ENCODE data around the gene RBMS1.
"Not testable (repeated sequence)": the region's sequence is repeated elsewhere in the genome, so short reads cannot be mapped to it uniquely, and the experiment has no call there.

The RBMS1 gene

DNA sequence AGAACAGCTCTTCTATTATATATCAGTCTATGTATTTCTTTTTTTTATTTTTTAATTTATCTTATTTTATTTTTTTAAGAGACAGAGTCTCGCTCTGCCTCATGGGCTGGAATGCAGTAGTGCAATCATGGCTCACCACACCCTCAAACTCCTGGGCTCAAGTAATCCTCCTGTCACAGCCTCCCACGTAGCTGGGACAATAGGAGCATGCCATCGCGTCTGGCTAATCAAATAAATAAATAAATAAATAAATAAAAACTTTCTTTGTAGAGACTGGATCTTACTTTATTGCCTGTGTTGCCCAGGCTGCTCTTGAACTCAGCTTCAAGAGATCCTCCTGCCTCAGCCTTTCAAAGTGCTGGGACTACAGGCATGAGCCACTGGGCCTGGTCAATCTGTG, 117.0 kb downstream of the RBMS1 start:
- no peak for DNase-seq

DNA sequence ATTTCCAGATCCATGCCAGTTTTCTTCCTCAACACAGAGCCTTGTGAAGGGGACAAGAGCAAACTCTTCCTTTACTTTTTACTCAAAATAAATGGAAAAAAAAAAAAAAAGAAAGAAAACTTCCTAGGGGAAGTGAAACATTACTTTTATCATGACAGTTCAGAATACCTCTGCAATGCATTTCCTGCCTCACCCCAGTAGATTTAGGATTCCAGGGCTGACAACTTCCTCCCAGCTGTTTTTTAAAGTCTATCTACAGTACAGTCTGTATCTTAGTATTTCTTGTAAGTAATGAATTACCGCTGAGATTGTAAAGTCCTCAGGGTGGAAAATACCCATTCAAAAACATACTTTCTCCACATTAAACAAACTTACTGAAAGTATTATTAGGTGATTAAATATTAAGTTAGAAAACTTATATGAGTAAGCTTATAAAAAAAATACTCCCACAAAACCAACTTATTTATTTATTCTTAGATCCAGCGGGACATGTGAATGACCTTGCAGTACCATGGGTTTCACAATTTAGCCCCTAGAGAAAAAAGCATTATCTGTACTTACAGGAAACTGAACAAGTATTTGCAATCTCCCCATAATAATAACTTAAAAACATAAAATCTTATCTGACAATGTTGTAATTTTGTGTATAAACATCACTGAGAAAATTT, 117.7 kb downstream of the RBMS1 start:
- no peak for DNase-seq

DNA sequence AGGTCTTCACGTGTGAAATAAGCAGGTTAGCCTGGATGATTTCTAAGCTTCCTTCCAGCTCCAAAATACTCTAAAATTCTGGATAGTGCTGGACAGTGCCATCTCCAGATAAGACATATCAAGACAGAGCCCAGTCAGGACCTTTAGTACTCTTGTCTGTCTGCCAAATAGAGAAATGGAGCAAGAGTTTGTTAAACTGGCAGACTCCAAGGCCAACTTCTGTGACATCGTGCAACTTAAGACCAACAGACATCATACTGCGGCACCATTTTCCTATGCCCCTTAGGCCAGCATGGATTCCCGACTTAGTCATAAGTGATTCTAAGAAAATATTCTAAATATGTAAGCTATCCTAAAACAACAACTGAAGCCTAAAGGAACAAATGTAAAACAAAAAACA, 118.6 kb downstream of the RBMS1 start:
- DNase-seq = no peak

DNA sequence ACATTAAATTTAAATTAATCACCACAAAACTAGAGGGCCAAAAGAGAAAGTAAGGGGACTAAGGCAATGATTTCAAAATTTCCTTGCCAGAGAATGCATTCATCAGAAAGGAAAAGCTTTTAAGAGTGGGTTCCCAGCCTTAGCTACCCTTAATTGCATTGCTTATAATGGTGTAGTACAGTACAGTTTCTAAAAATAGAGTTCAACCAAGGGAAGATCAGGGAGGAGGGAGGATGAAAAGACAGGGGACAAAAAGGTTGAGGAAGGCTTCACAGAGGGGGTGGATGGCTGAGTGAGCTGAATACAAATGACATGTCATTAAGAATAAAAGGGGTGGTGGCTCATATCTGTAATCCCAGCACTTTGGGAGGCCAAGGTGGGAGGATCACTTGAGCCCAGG, 119.9 kb downstream of the RBMS1 start:
- no peak for DNase-seq

DNA sequence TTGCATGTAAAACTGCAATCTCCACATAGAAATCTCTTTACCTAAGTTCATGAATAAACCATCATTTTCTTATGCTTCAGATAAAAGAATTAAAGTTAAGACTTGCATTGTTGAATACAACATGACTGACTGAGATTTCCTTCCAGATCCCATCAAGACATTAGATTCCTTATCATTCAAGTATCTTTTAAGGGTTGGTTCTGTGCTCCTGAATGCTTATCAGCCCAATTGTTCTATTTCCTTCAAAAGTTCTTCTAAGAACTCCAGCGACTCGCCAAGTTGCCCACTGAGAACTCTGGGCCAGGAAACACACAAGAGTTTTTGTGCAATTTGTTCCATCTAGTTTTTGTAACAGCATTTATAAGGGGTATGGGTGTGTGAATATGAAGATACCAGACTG, 120.3 kb downstream of the RBMS1 start:
- no peak for DNase-seq

DNA sequence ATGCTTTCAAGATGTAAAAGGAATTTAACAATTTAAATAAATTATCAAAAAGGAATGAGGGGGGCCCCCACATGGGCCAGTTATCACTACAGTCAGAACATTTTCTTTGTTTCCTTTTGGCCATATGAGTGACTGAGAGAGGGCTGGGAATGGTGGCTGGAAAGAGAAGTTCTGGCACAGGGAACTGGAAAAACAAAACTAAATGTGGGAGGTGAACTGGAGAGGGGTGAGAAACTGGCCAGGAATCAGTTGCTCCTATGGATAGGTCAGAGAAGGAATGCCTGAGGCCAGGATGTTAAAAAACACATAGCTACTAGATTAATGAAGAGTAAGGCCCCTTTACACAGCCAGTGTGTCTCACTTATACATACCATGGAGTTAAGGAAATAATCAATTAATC, 121.0 kb downstream of the RBMS1 start:
- DNase-seq = no peak

DNA sequence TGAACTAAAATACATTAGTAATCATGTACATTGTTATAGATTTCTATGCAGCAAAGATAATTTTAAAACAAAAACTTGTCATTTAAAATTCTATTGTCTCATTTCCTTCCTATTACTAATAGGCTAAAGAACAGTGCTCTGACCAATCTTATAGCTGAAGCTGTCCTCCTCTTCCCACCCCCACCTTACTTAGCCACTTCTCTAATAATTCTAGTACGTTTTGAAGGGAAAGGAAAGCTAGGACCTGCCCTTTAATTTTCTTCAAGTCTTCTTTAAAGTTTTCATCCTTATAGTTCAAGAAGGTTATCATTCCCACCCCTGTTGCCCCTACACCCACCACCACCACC, 121.6 kb downstream of the RBMS1 start:
- no peak for DNase-seq

DNA sequence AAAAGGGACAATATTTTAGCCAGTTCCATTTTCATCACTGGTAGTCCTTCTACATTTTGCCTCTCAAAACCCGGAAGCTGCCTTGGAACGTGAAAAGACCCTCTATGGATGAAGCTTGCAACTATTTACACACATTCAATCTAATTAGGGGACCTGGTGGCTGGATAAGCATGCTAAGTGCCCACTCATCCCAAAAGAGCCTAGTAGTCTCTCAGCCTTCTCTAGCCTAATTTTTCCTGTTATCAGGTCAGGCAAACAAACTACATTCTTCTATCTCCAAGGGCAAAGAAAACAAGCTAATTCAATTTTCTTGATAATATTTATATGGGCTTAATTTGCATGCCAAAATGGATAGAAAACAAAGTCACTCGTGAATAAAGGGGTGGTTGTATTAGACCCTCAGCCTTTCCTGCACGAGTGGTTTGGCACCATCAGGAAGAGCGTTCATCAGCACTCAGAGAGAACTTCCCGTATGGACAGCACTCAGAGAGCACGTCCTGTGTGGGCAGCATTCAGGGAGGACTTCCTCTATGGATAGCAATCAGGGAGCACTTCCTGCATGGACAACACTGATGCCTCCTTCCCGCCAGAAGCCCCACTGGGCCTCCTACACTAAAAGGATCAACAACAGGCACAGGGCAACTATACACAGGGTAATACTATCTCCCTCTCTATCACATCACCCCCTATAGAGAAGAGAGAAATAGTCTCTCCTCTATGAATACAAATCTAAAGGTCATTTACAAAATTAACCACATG, 122.2 kb downstream of the RBMS1 start:
- DNase-seq = peak; percentile 70

DNA sequence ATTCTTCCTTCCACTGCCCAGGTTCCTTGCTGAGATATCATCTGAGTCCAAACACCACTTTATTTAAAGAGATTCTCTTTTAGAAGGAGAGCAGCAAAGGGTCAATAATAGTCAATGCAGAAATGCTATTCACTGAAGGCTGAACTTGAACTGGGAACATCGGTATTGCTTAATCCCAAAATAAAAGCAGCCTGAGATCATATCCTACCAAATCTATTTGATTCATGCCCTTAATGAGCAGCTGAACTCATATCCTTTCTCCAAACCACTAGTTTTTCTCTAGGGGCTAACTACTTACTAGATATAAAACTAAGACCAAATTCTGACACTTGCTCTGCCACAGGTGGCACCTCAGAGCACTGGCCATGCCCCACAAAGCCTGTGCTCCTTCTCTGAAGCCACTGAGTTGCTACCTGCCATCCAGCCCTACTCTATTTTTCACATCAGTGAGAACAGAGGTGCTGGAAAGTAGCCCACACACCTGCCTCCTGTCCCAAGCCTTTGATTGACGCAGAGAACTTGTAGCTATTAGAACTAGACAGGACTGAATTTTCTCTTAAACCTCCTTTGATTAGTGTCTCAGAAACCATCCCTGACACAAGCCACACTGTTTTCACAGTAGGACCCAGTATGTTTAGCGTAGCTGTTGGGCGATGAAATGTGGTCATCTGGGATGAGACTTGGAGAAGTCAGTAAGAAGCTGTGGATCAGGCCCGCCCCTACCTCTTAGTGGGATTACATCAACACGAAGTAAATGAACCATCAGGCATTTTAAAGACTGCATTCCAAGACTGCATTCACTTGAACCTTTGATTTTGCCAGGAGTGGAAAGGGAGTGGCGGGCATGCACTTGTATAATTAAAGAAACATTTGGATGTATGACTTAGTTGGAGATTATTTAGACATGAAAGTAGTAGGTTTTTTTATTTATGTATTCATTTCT, 124.3 kb downstream of the RBMS1 start:
- no peak for DNase-seq

DNA sequence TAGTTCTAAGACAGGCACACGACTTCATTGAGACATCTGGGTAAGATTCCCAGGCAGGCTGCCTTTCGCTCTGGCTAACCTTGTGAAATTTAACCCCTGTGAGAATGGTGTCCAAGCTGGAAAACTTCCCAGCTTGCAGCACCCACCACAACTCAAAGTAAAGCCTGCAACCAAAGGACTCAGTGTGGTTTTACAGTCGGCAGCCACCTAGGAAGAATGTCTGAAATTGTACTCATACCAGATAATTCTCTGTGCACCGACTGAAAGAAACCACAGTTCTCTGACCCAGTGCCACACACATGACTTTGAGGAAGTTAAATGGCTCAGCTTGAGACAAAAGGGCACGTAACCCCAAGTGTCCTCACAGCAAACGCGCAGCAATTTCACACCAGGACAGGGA, 125.7 kb downstream of the RBMS1 start:
- no peak for DNase-seq

DNA sequence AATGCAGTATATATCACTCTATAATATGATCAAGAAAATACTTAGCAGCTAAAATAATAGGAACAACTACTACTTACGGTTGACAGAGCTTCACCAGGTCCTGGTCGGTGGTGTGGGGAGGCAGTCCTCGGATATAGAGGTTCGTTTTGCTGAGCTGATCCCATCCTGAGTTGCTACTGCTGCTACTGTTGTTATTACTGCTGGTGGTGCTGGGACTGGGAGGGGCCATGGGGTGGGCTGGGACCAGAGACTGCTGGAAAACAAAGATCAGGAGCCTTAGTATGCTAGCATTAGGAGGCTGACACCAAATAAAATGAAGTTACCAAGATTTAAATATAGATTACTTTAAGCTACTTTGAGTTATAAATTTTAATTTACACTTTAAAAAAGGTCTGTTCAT, 126.5 kb downstream of the RBMS1 start:
- DNase-seq = not testable (repeated sequence)

DNA sequence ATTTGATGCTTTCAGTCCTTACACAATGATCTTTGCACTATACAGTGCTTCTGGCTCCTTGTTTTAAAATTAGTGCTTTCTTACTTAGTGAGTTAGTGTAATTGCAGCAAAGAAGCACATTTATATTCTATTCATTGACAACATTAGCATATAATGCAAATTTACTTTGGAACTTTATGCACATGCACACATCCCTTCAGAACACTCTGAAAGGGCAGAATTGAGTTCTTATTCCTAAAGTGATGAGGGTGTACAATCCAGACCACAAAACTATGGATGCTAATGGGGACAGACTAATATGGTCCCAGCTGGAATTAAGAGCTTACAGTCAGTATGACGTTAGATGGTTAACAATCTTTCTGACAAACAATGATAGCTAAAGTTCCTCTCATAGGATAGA, 127.1 kb downstream of the RBMS1 start:
- DNase-seq = no peak

DNA sequence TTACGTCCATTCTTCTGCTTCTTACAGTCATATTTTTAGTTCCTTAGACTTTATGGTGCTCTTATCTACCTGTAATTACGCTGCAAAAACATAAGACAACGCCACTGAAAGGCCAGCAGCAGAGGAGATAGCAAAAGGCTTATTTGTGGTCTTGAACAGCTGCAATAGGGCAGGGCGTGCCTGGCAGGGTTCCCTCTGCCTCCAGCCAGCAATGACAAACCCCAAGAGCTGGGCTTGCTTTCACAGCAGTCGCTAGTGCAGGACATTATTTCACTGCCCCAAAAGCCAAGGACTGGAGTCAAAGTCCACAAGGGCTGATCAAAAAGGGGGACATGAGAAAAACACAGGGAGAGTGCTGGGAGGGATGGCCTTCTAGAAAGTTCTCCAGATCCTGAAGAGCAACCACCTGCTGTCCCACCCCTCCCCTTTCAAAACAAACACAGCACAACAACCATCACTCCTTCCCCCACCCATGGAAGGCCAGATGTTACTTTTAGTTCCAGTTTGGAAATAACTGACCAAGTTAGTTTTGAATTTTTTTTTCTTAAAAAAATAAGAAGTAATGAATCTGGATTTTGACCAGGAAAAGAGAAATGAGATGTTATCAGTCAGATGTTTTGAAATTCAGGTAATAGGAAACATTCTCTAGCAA, 127.8 kb downstream of the RBMS1 start:
- no peak for DNase-seq

DNA sequence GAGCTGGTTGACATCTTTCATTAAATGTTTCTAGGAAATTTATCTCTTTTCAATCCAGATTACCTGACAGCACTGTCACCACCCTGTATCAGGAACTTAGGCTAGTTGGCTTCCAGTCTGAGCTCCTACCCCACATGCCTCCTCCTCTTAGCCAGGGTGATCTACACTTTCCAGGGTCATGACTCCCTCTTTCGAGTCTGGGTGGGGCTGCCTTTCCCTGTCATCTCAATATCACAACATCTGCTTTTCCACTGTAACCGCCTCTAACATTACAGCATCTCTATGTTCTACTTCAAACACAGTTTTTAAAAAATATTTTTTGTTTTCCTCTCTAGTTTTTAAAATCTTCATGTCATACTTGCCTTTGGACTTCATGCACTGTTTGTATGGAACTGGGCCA, 129.2 kb downstream of the RBMS1 start:
- no peak for DNase-seq

DNA sequence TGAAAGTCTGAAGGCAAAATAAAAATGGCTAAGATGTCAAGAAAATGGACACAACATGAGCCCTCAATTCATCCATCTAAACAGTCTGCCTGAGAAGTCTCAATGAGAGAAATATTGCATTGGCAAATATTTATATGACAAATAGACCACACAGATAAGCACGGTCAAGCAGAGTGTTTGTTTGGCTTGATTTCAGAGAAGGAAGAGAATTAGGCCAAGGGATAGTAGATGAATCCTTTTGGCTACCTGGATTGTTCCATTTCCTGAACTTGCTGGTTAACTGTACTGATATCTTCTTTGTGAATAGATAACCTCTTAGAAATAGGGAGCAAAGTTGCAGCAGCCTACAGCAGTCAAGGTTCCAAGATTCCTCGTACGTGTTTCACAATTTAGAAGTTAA, 129.6 kb downstream of the RBMS1 start:
- no peak for DNase-seq

DNA sequence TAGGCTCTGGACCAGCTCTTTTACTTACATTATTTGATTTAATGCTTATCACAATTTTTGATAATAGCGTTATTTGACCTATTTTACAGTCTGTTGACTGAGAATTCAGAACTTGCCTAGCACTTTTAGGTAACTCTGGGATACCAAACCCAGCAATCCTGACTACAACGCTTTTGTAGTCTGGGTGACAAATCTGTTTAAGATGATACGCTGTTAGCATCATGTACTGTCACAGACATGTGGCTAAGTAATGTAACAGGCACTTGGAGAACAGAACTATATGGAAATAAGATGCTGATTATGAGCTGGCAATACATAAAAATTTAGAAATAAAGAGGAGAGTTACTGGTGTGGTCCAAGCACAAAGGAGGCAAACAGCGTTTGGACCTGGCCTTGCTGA, 130.6 kb downstream of the RBMS1 start:
- no peak for DNase-seq

DNA sequence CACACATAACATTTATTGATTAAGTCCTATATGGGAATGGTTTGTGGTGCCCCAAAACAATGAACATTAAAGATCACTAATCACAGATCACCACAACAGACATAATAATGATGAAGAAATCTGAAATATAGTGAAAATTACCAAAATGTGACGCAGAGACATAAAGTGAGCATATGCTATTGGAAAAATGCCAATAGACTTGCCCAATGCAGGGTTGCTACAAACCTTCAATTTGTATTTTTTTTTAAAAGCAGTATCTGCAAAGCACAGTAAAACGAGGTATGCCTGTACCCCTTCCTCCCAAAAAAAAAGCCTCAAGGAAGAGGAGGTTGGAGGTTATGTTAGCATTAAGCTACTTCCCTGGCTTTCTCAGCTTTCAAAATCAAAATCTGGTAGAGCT, 131.1 kb downstream of the RBMS1 start:
- DNase-seq = no peak

DNA sequence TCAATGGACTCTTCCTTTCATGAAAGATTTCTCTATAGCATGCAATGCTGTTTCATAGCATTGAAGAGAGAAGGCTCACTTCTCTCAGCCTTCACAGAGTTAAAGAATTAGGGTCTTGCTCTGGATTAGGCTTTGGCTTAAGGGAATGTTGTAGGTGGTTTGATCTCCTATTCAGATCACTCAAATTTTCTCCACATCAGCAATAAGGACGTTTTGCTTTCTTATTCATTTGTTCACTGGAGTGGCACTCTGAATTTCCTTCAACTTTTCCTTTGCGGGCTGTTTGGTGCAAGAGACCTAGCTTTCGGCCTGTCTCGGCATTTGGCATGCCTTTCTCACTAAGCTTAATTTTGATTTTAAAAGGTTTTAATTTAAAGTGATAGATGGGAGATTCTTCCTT, 131.6 kb downstream of the RBMS1 start:
- DNase-seq = no peak

DNA sequence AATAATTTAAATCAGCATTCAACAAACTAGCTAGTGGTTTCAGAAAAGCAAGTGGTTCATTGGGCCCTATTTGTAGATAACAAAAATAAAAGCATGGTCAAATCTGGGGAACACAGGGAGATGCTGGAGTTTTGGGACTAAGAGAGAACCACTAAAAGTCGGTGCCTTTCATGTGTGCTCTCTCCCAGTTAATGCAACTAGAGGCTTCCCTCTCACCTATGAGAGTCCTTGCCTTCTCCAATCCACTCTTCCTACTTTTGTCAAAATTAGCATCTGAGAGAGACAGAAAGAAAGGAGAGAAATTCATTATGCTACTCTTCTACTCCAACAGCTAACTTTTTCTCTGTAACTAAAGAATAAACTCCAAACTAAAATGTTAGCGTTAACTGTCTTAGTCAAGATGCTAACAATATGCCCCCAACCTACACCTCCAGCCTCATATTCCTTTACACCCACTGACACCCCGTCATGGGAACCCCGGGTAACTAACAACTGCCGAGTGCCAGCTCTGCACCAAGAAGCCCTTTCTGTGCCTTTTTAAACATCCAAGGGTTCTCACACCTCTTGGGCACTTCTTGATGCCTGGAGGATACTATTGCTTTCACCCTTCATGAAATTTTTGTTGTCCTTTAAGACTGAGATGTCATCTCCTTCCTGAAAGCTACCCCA, 133.4 kb downstream of the RBMS1 start:
- no peak for DNase-seq

DNA sequence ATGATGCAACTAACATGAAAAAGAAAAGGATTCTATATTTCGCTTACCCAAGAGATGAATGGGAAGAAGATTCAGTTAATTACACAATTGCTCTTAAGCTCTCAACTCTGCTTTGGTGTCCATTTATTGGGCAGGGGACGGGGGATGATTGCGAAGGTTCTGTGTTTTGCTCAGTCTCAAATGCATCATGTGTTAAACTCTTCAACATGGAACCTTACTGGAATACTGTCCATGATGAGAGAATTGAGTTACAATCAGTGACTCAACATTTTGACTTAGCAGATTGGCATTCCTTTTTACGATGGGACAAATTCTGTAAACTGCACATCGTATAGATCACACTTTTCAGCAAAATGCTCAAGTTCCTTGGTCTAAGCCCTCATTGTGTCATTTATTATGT, 135.6 kb downstream of the RBMS1 start:
- no peak for DNase-seq

DNA sequence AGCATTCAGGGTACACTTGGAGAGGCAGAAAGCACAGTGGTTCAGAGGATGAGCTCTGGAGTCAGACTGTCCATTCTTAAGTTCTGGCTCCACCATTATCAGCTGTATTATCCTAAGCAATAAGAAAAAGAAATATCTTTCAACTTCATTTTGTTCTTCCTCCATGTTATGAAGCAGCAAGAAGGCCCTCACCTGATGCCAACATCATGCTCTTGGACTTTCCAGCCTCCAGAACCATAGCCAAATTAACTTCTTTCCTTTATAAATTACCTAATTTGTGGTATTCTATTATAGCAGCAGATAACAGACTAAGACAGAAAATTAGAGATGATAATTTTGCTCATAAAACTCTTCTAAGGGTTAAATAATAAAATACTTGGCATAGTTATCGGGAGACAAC, 137.1 kb downstream of the RBMS1 start:
- DNase-seq = no peak

DNA sequence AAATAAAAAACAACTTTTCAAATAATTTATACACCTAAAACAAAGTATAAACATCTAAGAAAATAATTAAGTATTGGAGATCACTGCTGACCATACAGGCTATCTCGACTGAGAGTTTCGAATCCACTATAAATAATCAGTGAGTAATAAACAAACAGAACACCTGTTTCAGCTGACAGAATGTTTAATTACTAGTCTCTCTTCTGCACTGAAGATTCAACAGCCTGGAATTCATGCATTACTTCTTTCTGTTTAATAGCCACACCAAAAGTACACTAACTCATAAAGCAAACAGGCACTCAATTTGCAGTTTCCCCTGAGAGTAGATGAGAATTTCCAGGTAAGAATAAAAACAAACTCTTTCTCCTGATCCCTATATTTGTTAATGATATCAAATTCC, 138.5 kb downstream of the RBMS1 start:
- DNase-seq = peak; percentile 33

DNA sequence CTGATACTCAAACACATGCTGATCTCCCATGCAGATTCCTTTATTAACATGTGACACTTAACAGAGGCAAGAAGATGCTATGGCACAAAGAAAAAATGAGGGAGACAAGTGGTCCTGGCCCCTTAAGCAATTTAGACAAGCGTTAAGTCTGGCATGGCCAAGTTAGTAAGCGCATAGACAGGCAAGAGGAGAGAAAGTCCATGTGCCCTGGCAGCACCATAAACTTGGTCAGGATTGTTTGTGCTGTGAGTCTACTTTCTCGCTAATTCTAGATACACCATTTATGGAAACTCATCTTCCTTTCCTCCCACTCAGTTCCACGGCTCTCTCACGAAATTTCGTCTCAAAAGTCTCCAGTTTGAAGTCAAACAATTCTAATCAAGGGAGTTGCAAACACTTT, 138.9 kb downstream of the RBMS1 start:
- DNase-seq = no peak
